CD14-positive monocyte (primary cell): Measurements from ENCODE around the gene VPS37B. TPM values are rescaled to one million over a fixed set of nuclear protein-coding genes. Genes with fewer than 3 reads are reported as not detected.

ENCODE experiments used
- DNase-seq, 3 donors: peaks; one replicate each; pipeline ENCODE4 v3.0.0-alpha.2; 2011 to 2022
- H2AFZ ChIP-seq: 2 replicates; pipeline ENCODE4 v1.6.0; 2012; ENCODE audit warnings: mild to moderate bottlenecking, low read depth, low read length, inconsistent platforms; ENCODE audit not compliant: insufficient read depth, poor library complexity, severe bottlenecking
- H3K27ac ChIP-seq, 2 donors: 1 replicate in 1 of 2; 2 replicates in 1 of 2; pipeline ENCODE4 v1.5.1; 2012 to 2013; ENCODE audit warnings: low read length in 2 of 2, control low read depth in 1 of 2, inconsistent platforms in 1 of 2, low read depth in 1 of 2, mild to moderate bottlenecking in 1 of 2
- H3K27me3 ChIP-seq, 2 donors: one replicate each; pipeline versions ENCODE4 v1.6.0 to v1.6.1; 2011 to 2013; ENCODE audit warnings: low read length in 2 of 2; ENCODE audit not compliant: control insufficient read depth in 2 of 2, insufficient read depth in 2 of 2
- H3K36me3 ChIP-seq, 2 donors: replicated peaks in 1 of 2; 1 replicate in 1 of 2; 2 replicates in 1 of 2; pipeline versions ENCODE4 v1.5.1 to v1.6.1; 2012 to 2013; ENCODE audit warnings: low read length in 2 of 2, control low read depth in 1 of 2, inconsistent platforms in 1 of 2, mild to moderate bottlenecking in 1 of 2; ENCODE audit not compliant: insufficient read depth in 2 of 2, control insufficient read depth in 1 of 2
- H3K4me1 ChIP-seq, 2 donors: 1 replicate in 1 of 2; 2 replicates in 1 of 2; pipeline versions ENCODE4 v1.5.1 to v1.6.1; 2012 to 2013; ENCODE audit warnings: low read length in 2 of 2, control low read depth in 1 of 2, inconsistent platforms in 1 of 2, mild to moderate bottlenecking in 1 of 2, moderate library complexity in 1 of 2; ENCODE audit not compliant: insufficient read depth in 2 of 2, control insufficient read depth in 1 of 2
- H3K4me2 ChIP-seq: replicated peaks from 2 replicates; pipeline ENCODE3; 2012; ENCODE audit warnings: low read length, moderate library complexity, mild to moderate bottlenecking; ENCODE audit not compliant: poor library complexity, severe bottlenecking; ENCODE audit errors: extremely low read depth
- H3K4me3 ChIP-seq, 3 experiments: fragments of 200-600 bp in 1 of 3; sonication (generic) in 1 of 3; replicated peaks in 1 of 3; 1 replicate in 2 of 3; 2 replicates in 1 of 3; pipeline ENCODE4 v1.5.1; 2011 to 2013; ENCODE audit warnings: low read length in 3 of 3, mild to moderate bottlenecking in 3 of 3, control low read depth in 2 of 3, low read depth in 2 of 3, inconsistent platforms in 1 of 3, moderate library complexity in 1 of 3
- H3K79me2 ChIP-seq: 2 replicates; pipeline ENCODE4 v1.6.0; 2012; ENCODE audit warnings: mild to moderate bottlenecking, control low read depth, inconsistent platforms, low read length, moderate library complexity; ENCODE audit not compliant: insufficient read depth
- H3K9ac ChIP-seq: 2 replicates; pipeline ENCODE4 v1.6.0; 2017; ENCODE audit warnings: low read length, mild to moderate bottlenecking; ENCODE audit not compliant: insufficient read depth, poor library complexity, severe bottlenecking
- H3K9me3 ChIP-seq, 2 donors: replicated peaks in 1 of 2; 1 replicate in 1 of 2; 2 replicates in 1 of 2; pipeline versions ENCODE4 v1.5.1 to v1.6.1; 2012 to 2013; ENCODE audit warnings: low read length in 2 of 2, control low read depth in 1 of 2; ENCODE audit not compliant: control insufficient read depth in 1 of 2, insufficient read depth in 1 of 2
- H4K20me1 ChIP-seq: 2 replicates; pipeline ENCODE4 v1.6.0; 2012; ENCODE audit warnings: mild to moderate bottlenecking, low read length, control low read depth, moderate library complexity; ENCODE audit not compliant: insufficient read depth
- H3K27ac Mint-ChIP-seq, 7 donors: one replicate each; pipeline ENCODE4 v1.8.0; 2020; ENCODE audit warnings: mild to moderate bottlenecking in 7 of 7, mixed read lengths in 7 of 7, moderate library complexity in 6 of 7, inconsistent platforms in 2 of 7
- H3K27me3 Mint-ChIP-seq, 3 donors: one replicate each; pipeline ENCODE4 v1.8.0; 2021 to 2022; ENCODE audit warnings: low read depth in 3 of 3, mild to moderate bottlenecking in 3 of 3, mixed read lengths in 3 of 3, moderate library complexity in 3 of 3, inconsistent platforms in 1 of 3
- H3K36me3 Mint-ChIP-seq, 2 donors: one replicate each; pipeline ENCODE4 v1.8.0; 2020; ENCODE audit warnings: mixed read lengths in 2 of 2, inconsistent platforms in 1 of 2, mild to moderate bottlenecking in 1 of 2
- H3K4me1 Mint-ChIP-seq: one replicate; pipeline ENCODE4 v1.8.0; 2020; ENCODE audit warnings: mild to moderate bottlenecking, mixed read lengths
- H3K4me3 Mint-ChIP-seq, 2 donors: one replicate each; pipeline ENCODE4 v1.8.0; 2020; ENCODE audit warnings: mild to moderate bottlenecking in 2 of 2, mixed read lengths in 2 of 2, moderate library complexity in 1 of 2
- H3K9me3 Mint-ChIP-seq, 7 donors: one replicate each; pipeline ENCODE4 v1.8.0; 2020 to 2022; ENCODE audit warnings: mixed read lengths in 7 of 7, mild to moderate bottlenecking in 6 of 7, moderate library complexity in 6 of 7, inconsistent platforms in 2 of 7
- WGBS: methylation state at CpG from one replicate; pipeline ENCODE4 v1.1.5; 2013; ENCODE audit warnings: missing lambda C conversion rate; ENCODE audit not compliant: insufficient coverage; 5-methylcytosine and 5-hydroxymethylcytosine counted together
- intact Hi-C, 2 donors: fragments of 100-400 bp; cut with micrococcal nuclease; formaldehyde crosslinking; loops; one replicate each; pipeline versions ENCODE4 v1.15.0 to v1.15.1; 2023
- polyA plus RNA-seq, 3 donors: library from polyadenylated mRNA; depleted of rRNA in 1 of 3; unstranded in 2 of 3; stranded (reverse) in 1 of 3; fragments of 300-500 nt in 2 of 3; fragments of >200 nt in 1 of 3; fragmentation: Illumina TruSeq in 2 of 3; gene quantifications; 1 replicate in 2 of 3; 2 replicates in 1 of 3; pipeline ENCODE4 v1.2.3, GENCODE V29; 2012 to 2021
- TF ChIP-seq, protein P1 (sequence below): fragments of 200-600 bp; IDR thresholded peaks from one replicate; pipeline ENCODE4 v1.8.0; 2022; ENCODE audit warnings: antibody characterized with exemption, mild to moderate bottlenecking

Gene VPS37B
- polyA plus RNA-seq, 3 donors = 12.3 to 34.3 (median 16.4) TPM

DNA sequence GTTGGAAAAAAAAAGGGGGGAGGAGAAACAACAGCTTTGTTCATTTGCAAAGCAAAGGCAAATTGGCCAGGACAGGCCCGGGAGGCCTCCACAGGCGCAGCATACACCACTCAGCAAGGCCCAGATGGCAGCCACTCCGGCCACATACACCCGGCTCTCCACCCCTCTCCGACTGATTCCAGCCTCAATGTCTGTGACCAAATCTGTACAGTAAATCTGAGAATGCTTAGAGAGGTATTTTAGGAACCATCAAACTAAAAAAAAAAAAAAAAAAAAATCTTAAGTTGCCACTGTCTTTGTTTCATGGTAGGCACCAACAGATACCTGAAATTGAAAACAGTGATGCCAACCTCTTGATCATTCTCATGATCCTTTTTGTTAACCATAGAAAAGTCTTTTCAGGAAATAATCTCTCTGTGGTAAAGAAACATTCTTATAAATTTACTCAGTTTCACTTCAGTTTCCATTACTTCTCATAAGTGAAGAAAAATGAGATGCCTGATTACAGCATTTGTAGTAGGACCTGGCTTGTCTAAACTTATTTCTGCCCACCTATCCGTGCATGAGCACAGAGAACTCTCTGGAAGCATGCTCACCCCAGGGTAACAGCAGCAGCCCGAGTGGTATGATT, 20.2 kb downstream of the VPS37B start:
- H3K79me2 ChIP-seq = peaks cover 85% of the 10 kb centered on the region
- H3K9me3 Mint-ChIP-seq = peaks cover 0 to 6% (median 0%) of the 10 kb centered on the region in 7 donors

DNA sequence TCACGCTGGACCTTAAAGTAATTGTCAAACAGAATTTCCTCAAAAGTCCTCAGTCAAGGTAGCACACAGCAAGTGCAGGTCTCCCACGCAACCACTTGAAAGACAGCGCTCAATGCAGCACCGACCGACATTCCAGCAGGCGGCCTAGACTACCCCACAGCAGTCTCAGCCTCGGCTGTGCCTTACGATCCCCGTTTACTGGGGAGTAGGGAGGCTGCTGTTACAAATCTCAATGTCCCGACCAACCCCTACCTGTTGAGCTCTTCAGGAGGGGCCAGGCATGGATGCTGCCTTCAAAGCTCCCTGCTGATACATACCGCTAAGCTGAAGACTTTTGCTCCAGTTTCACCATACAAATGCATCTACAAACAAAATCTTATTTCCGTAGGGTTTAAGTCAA, 21.8 kb downstream of the VPS37B start:
- H3K27me3 ChIP-seq = no peaks in the 10 kb centered on the region
- intact Hi-C loops = no loop called here
- peaks cover 94% of the 10 kb centered on the region for H4K20me1 ChIP-seq
- H3K79me2 ChIP-seq = peaks cover 85% of the 10 kb centered on the region
- Mint-ChIP-seq H3K4me3 (peak overlapping the region in 1 of 2 donors; percentile 30), H3K9me3 (peaks cover 0 to 6% (median 0%) of the 10 kb centered on the region in 7 donors), H3K36me3 (peaks cover 62 to 64% of the 10 kb centered on the region in 2 donors), H3K27me3 (peaks cover 3 to 12% (median 5%) of the 10 kb centered on the region in 3 donors), H3K4me1 (peaks cover 87% of the 10 kb centered on the region), H3K27ac (no peak overlapping the region)
- H2AFZ ChIP-seq = no peak overlapping the region
- no peak overlapping the region for H3K4me3 ChIP-seq
- no peak overlapping the region for H3K27ac ChIP-seq
- 93% methylated on average over 2 of the region's 12 CpGs for WGBS
- H3K9ac ChIP-seq = no peak overlapping the region
- H3K4me1 ChIP-seq = peaks cover 56 to 77% of the 10 kb centered on the region in 2 donors
- H3K36me3 ChIP-seq = peaks cover 13 to 29% of the 10 kb centered on the region in 2 donors
- no peaks in the 10 kb centered on the region for H3K9me3 ChIP-seq
- no peak overlapping the region for H3K4me2 ChIP-seq
- DNase-seq = no peak
- TF ChIP-seq, protein P1, sequence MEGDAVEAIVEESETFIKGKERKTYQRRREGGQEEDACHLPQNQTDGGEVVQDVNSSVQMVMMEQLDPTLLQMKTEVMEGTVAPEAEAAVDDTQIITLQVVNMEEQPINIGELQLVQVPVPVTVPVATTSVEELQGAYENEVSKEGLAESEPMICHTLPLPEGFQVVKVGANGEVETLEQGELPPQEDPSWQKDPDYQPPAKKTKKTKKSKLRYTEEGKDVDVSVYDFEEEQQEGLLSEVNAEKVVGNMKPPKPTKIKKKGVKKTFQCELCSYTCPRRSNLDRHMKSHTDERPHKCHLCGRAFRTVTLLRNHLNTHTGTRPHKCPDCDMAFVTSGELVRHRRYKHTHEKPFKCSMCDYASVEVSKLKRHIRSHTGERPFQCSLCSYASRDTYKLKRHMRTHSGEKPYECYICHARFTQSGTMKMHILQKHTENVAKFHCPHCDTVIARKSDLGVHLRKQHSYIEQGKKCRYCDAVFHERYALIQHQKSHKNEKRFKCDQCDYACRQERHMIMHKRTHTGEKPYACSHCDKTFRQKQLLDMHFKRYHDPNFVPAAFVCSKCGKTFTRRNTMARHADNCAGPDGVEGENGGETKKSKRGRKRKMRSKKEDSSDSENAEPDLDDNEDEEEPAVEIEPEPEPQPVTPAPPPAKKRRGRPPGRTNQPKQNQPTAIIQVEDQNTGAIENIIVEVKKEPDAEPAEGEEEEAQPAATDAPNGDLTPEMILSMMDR = no peak

More for the DNA sequence above, 20.2 kb downstream of the VPS37B start:
- H3K36me3 Mint-ChIP-seq = peaks cover 63 to 64% of the 10 kb centered on the region in 2 donors
- Histone ChIP-seq H3K4me3 (no peak overlapping the region), H3K9me3 (no peaks in the 10 kb centered on the region), H3K36me3 (peaks cover 5 to 28% of the 10 kb centered on the region in 2 donors), H3K27me3 (no peaks in the 10 kb centered on the region), H3K27ac (peak overlapping the region in 1 of 2 donors; percentile 6), H4K20me1 (peaks cover 95% of the 10 kb centered on the region), H2AFZ (no peak overlapping the region), H3K4me2 (no peak overlapping the region), H3K4me1 (peaks cover 48 to 71% of the 10 kb centered on the region in 2 donors), H3K9ac (no peak overlapping the region)
- TF ChIP-seq, protein P1 = no peak
- H3K27me3 Mint-ChIP-seq = peaks cover 3 to 25% (median 8%) of the 10 kb centered on the region in 3 donors
- H3K27ac Mint-ChIP-seq = peak overlapping the region in 3 of 7 donors; percentile 16 to 74 (median 38)
- intact Hi-C loops = no loop called here
- peaks cover 92% of the 10 kb centered on the region for H3K4me1 Mint-ChIP-seq
- peak overlapping the region in 1 of 2 donors; percentile 59 for H3K4me3 Mint-ChIP-seq
- peak in 1 of 3 donors; percentile 16 for DNase-seq
- WGBS = 100% methylated on average over 1 of the region's 7 CpGs
